Parathyroid adenoma (tissue), 2 donors: ENCODE results near the gene GALNT10.

Source experiments
- H2AFZ ChIP-seq: fragments of 300-600 bp; sonication (generic); one replicate; pipeline ENCODE4 v1.7.0; 2017; ENCODE audit warnings: antibody characterized with exemption, mild to moderate bottlenecking
- H3K27ac ChIP-seq: fragments of 300-600 bp; sonication (generic); one replicate; pipeline ENCODE4 v1.7.0; 2017
- H3K27me3 ChIP-seq: fragments of 300-600 bp; sonication (generic); one replicate; pipeline ENCODE4 v1.7.0; 2017; ENCODE audit warnings: low read length; ENCODE audit not compliant: control insufficient read depth, insufficient read depth
- H3K36me3 ChIP-seq: fragments of 300-600 bp; sonication (generic); one replicate; pipeline ENCODE4 v1.7.0; 2017; ENCODE audit warnings: low read length; ENCODE audit not compliant: control insufficient read depth, insufficient read depth
- H3K4me1 ChIP-seq: fragments of 300-600 bp; sonication (generic); one replicate; pipeline ENCODE4 v1.7.0; 2017; ENCODE audit warnings: control low read depth
- H3K4me2 ChIP-seq: fragments of 300-600 bp; sonication (generic); one replicate; pipeline ENCODE4 v1.7.0; 2017; ENCODE audit warnings: low read length
- H3K4me3 ChIP-seq: fragments of 300-600 bp; sonication (generic); one replicate; pipeline ENCODE4 v1.7.0; 2017; ENCODE audit warnings: low read depth, low read length
- H3K79me2 ChIP-seq: fragments of 300-600 bp; sonication (generic); one replicate; pipeline ENCODE4 v1.7.0; 2017; ENCODE audit warnings: control low read depth
- H3K9ac ChIP-seq: fragments of 300-600 bp; sonication (generic); one replicate; pipeline ENCODE4 v1.7.0; 2017; ENCODE audit warnings: mild to moderate bottlenecking
- H3K9me3 ChIP-seq: fragments of 300-600 bp; sonication (generic); one replicate; pipeline ENCODE4 v1.7.0; 2017; ENCODE audit warnings: low read length; ENCODE audit not compliant: control insufficient read depth
- TF ChIP-seq, protein P1 (sequence below): fragments of 300-600 bp; sonication (generic); IDR thresholded peaks from one replicate; pipeline ENCODE4 v1.7.0; 2017; ENCODE audit warnings: antibody characterized with exemption, mild to moderate bottlenecking
- donor health status: primary hyperparathyroidism.

Gene GALNT10

GRCh38 chr5:154193701-154194121, 3.2 kb downstream of the GALNT10 start:
- Histone ChIP-seq H3K79me2 (peaks cover 6% of the 10 kb centered on the region), H3K4me2 (no peak overlapping the region), H3K4me3 (no peak overlapping the region), H3K4me1 (peaks cover 8% of the 10 kb centered on the region), H3K9ac (no peak overlapping the region), H3K27me3 (no peaks in the 10 kb centered on the region), H3K27ac (no peak overlapping the region), H3K9me3 (no peaks in the 10 kb centered on the region), H2AFZ (no peak overlapping the region), H3K36me3 (no peaks in the 10 kb centered on the region)
- TF ChIP-seq, protein P1, sequence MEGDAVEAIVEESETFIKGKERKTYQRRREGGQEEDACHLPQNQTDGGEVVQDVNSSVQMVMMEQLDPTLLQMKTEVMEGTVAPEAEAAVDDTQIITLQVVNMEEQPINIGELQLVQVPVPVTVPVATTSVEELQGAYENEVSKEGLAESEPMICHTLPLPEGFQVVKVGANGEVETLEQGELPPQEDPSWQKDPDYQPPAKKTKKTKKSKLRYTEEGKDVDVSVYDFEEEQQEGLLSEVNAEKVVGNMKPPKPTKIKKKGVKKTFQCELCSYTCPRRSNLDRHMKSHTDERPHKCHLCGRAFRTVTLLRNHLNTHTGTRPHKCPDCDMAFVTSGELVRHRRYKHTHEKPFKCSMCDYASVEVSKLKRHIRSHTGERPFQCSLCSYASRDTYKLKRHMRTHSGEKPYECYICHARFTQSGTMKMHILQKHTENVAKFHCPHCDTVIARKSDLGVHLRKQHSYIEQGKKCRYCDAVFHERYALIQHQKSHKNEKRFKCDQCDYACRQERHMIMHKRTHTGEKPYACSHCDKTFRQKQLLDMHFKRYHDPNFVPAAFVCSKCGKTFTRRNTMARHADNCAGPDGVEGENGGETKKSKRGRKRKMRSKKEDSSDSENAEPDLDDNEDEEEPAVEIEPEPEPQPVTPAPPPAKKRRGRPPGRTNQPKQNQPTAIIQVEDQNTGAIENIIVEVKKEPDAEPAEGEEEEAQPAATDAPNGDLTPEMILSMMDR, result no peak

DNA sequence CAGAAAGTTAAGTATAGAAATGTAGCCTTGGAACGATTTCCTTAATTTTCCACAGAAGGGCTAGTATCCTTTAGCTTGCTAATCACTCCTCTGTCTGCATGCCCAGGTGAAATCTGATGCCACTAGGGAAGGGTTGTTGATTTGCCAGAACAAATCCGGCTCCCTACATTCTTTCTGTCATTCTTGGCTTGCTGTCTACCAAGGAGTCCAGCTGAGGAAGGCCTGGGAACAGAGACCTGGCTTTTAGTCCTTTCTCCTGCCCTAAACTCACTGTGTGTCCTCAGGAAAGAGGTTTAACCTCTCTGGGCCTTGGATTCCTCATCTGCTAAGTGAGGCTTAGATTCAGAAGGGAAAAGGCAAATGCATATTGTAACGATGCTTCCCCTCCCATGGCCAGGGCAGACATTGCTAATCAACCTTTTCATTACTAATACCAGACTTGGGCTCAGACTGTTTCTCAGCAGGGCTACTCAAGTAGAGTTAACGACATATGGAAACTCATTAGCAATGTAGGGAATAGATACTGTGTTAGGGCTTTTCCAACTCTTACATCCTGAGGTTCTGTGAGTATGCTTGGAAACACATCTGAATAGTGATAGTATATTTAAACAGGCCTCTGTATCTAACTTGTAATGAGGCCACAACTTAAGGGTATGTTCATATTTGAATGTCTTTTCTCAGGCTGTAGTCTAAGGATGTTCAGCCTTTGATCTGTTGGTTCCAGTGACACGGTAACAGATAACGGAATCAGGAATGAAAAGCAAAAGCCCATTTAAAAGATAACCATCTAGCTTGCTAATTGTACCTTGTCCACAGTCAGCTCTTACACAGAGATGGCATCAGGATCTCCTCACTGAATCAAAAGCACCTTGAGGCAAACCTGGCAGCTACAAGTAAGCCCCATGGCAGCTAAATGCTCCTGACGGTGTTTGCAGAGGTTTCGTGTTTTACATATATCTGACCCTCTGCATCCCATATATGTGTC, 4.1 kb downstream of the GALNT10 start:
- Histone ChIP-seq H3K9me3 (no peaks in the 10 kb centered on the region), H3K27me3 (no peaks in the 10 kb centered on the region), H2AFZ (no peak overlapping the region), H3K4me3 (no peak overlapping the region), H3K4me2 (peak overlapping the region; percentile 16), H3K9ac (no peak overlapping the region), H3K27ac (no peak overlapping the region), H3K4me1 (peaks cover 10% of the 10 kb centered on the region), H3K36me3 (no peaks in the 10 kb centered on the region), H3K79me2 (peaks cover 8% of the 10 kb centered on the region)
- TF ChIP-seq, protein P1, result no peak

GRCh38 chr5:154196281-154196680, 5.7 kb downstream of the GALNT10 start:
- TF ChIP-seq, protein P1, result no peak

DNA sequence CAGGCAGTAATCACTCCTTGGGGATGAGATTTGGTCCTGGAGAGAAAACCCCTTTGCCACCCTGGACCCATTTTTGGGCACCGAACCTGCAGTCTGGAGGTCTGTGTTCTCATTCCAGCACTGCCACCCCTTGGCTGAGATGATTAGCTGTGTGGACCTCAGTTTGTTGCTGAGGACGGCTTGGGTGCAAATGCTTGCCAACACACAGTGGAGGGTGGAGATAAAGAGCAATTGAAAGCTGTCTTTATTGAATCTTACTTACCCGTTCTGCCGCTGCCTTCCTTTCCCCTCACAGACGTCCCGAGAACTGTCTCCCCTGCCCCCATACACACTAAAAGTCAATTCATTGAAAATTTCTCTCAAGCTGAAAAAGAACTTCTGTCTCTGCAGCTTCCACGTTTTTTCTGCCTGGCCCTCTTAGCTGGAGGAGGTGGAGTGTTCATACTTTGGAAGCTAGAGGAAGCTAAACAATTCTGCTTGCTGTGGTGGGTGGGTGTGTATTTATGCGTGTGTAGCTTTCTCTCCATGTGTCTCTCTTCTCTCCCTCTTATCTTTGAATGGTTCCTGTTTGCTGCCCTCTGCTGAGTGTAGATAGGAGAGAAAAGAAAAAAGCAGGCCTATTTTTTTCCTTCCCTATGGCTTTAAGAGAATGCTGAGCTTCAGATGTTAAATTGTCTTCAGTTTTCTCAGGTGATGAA, 6.6 kb downstream of the GALNT10 start:
- Histone ChIP-seq H3K79me2 (peaks cover 14% of the 10 kb centered on the region), H3K36me3 (no peaks in the 10 kb centered on the region), H3K27me3 (no peaks in the 10 kb centered on the region), H3K9ac (no peak overlapping the region), H3K27ac (no peak overlapping the region), H3K4me2 (no peak overlapping the region), H2AFZ (peak overlapping the region; percentile 9), H3K4me1 (peaks cover 13% of the 10 kb centered on the region), H3K4me3 (no peak overlapping the region), H3K9me3 (no peaks in the 10 kb centered on the region)
- TF ChIP-seq, protein P1, result peak; percentile 16

More at GRCh38 chr5:154196281-154196680, 5.7 kb downstream of the GALNT10 start:
- Histone ChIP-seq H3K9me3 (no peaks in the 10 kb centered on the region), H3K4me2 (no peak overlapping the region), H3K79me2 (peaks cover 14% of the 10 kb centered on the region), H3K9ac (no peak overlapping the region), H3K27me3 (no peaks in the 10 kb centered on the region), H3K4me3 (no peak overlapping the region), H3K36me3 (no peaks in the 10 kb centered on the region), H3K4me1 (peaks cover 13% of the 10 kb centered on the region), H3K27ac (no peak overlapping the region), H2AFZ (no peak overlapping the region)
